Stimulated activated CD4-positive, alpha-beta T cell treated with anti-CD3 and anti-CD28 coated beads, Interleukin-2, amount 100 ng/mL, for 48 hours (primary cell): ENCODE data around the gene KLHL36.
"Not testable (repeated sequence)": the region's sequence is repeated elsewhere in the genome, so short reads cannot be mapped to it uniquely, and the experiment has no call there.

ENCODE experiments used
- DNase-seq, 2 donors: peaks; one replicate each; pipeline ENCODE4 v3.0.0-alpha.2; 2020

Gene KLHL36

DNA sequence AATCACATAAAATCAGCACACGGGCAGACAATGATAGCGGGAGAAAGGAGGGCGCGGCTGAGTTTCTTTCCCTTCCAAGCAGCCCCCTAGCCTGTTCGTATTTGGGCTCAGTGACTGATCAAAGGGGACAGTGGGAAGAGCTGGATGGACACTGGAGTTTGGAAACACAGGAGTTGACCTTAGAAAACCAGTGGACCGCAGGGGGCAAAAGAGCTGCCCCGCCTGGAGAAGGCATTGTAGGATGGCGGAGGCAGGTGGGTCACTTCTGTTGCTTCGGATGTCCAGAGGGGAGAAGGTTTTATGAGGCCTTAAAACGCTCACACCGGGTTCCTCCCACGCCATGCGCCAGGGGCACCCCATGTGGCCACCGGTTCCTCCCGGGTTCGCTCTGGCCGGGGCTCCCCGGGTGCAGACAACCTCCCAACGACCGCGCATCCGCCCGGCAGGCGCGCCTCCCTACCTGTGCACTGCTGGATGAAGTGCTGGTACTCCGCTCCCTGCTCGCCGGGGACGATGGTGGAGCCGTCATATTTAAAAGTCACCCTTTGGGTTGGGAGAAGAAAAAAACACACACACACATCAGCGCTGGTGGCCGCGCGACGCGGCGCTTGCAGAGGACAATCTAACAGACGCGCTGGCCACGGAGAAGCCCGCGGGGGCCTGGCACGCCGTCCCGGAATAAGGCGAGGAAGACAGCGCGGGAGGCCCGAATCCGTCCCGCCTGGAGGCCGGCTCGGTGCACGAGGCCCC lies 31.1 kb upstream of the KLHL36 start:
- DNase-seq: peak in 1 of 2 donors; percentile 54

DNA sequence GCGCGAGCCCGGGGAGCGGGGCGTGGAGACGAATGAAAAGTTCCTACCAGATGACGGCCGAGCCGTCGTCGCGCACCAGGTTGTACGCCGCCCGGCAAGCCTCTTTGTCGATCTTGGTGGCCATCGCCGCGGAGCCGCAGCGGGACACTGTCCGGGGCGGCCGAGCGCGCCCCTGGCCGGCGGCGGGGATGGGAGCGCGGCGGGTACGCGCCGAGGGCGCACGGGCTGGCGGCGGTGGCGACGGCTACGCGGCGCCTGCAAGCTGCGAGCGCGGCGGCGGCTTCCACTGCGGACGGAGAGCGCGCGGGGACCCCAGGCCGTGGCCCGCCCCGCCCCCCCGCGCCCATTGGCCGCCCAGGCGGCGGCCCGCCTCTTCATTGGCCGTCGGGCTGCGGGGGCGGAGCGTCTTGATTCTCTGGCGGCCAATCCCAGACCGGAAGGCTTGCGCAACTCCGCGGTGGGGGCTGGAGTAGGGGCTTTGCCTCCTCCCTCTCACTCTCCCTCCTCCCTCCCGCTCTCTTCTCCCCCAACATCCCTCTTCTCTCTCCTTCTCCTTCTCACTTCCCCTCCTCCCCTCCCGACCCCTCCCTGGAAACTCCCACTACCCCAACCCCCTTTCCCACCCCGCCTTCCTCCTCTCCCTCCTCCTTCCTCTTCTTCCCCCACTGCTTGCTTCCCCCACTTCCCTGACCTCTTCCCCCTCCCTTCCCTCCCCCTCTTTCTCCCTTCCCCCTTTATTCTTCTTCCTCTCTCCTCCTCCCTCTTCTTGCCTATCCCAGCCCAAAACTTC lies 30.3 kb upstream of the KLHL36 start, which contains the start of gene COTL1:
Gene COTL1, minus strand, starts transcription at position 288 of the 790 bp plus-strand sequence. Its CDS starts 164 bp downstream, at position 124.
- peak; percentile 91 to 92 for DNase-seq

DNA sequence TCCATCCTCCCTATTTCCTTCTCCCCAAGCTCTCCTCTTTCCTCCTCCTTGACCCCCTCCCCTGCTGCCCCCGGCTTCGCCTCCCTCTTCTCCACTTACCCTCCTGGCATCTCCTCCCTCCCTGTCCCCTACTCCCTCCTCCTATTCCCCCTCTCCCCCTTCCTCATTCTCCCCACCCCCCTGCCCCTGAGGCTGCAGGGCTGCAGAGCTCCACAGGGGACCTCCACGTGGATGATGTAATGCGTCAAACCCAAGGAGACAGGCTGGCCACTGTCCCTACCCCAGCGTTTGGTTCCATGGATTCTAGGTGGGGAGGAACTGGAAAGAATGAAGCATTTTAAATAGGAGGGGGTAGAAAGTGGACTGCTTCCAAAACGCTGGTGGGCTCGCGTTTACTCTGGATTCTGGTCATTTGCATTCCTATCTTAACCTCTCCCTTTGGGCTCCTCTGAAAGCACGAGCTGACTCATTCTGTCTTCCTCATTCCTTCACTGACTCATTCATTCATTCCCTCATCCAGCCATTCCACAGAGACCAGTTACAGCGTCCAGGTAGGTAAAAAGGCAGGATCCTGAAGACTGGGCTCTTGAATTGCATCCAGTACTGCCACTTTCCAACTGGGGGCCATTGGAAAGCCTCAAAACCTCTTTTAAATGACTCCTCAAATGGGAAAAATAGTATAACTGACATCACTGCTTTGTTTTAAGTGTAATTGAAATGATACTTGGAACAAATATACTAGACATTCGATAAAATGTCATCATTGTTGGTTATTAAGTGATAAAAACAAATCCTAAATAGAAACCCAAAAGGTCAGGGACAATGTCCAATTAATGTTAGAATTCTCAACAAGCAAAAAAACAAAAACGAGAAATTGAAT lies 29.5 kb upstream of the KLHL36 start:
- DNase-seq: no peak

DNA sequence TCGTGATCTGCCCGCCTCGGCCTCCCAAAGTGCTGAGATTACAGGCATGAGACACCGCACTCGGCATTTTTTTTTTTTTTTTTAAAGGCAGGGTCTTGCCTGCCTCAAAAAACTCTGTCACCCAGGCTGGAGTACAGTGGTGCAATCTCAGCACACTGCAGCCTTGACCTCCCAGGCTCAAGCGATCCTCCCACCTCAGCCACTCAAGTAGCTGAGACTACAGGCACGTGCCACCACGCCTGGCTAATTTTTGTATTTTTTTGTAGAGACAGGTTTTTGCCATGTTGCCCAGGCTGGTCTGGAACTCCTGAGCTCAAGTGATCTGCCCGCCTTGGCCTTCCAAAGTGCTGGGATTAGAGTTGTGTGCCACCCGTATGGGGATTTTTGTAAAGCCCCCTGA lies 27.4 kb upstream of the KLHL36 start:
- not testable (repeated sequence) for DNase-seq

DNA sequence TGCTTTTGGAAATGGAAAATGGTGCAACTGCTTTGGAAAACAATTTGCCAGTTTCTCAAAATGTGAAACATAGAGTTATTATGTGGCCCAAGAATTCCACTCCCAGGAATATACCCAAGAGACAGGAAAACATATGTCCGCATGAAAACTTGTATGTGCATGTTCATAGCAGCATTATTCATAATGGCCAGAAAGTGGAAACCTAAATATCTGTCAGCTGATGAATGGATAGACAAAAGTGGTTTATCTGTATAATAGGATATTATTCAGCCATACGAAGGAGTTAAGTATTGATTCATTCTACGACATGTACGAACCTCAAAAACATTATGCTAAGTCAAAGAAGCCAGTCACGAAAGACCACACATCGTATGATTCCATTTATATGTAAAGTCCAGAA lies 22.8 kb upstream of the KLHL36 start:
- DNase-seq: no peak

DNA sequence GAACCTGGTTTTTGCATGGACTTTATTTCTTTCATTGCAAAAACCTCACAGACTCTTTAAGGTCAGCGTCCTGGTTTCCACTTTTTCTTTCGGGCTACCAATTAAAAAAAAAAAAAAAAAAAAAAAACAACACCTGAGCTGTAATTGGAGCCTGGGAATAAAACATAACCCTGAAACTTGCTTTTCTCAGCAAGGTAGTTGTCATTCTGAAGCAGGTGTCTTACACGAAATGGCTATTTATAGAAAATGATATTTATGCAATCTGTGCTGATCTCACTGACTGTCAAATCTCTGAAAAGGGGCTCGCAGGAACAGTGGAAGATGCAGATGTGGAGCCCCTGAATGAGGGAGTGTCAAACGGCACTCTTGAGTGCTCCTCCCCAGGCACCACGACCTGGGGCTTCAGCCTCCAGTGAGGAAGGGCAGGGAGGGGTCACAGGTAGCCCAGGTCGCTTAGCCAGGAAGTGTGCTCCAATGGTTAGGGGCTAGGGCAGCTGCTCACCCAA lies 20.0 kb upstream of the KLHL36 start:
- DNase-seq: no peak

DNA sequence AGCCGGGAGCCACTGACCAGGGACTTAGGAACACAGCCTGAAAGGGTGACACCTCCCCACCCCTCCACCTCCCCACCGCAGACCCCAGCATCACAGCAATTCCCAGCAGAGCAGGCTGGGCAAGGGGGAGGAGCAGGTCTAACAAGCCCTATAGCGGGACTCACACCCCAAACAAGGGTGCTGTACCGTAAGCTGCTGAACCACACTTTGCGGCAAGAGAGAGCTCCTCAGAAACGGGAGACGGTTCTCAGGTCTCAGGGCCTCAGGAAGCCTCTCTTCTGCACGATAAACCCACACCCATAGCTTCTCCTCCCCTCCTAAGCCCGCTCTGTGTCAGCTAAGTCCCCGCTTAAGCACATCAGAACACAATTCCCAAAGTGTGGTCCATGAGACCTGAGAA lies 18.7 kb upstream of the KLHL36 start:
- no peak for DNase-seq

DNA sequence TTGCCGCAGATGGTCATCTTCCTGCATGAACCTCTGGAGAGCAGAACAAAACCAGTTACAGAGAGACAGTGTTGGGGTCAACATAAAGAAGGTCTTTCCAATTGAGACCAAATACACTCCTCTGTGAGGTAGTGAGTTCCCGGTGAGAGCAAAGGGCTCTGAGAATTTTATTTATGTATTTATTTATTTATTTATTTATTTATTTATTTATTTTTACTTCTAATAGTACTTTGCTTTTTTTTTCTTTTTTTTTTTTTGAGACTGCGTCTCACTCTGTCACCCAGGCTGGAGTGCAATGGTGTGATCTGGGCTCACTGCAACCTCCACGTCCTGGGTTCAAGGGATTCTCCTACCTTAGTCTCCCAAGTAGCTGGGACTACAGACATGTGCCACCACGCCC lies 18.3 kb upstream of the KLHL36 start:
- DNase-seq: no peak

DNA sequence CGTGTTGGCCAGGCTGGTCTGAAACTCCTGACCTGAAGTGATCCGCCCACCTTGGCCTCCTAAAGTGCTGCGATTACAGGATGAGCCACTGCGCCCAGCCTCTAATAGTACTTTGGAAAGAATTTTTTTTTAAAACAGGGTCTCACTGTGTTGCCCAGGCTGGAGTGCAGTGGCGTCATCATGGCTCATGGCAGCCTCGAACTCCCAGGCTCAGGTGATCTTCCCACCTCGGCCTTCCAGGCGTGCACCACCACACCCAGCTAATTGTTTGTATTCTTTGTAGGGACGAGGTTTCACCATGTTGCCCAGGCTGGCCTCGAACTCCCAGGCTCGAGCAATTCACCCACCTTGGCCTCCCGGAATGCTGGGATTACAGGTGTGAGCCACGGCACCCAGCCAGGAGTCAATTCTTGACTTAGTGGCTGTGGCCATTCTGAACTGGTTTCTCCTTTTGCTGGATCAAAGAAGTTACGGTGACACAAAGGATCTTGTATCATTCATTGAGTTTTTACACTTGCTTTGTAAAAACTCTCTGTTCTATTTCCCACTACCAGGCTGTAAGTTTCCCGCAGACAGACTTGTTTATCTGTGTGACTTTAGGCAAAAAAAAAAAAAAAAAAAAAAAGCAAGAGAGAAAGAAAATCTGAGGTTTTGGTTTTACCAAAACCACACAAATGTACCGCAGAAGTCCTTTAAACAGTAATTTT lies 17.7 kb upstream of the KLHL36 start:
- no peak for DNase-seq

DNA sequence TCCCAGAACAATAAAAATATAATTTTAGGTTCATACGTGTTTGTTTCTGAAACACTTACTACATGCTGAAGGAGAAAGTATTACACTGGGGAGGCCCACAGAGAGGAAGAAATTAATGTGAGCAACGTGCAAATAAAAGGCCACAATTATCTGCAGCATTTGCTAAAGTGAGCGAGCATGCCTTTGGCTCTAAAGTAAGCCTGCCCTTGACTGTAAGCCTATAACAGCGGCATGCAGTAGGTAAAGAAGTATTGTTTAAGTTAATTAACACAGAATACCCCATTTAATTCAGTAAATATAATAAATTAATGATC lies 17.2 kb upstream of the KLHL36 start:
- DNase-seq: no peak

DNA sequence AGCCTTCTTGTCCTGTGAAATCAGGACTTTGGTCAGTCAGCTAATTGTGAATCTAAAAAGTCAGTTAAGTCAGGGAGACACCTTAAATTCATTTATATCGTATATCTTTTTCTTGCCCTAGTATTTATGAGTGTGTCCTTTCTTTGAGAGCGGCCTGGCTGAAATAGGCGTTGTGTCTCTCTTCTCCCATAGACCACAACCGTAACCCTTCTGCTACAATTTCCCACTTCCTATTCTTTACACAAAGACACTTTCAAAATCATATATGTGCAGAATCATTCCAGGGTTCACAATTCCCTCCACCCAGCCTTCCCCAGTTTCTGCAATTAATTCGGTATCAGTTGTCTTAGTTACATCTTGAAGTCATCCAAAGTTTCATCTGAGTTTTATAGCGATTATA lies 16.4 kb upstream of the KLHL36 start:
- DNase-seq: no peak

DNA sequence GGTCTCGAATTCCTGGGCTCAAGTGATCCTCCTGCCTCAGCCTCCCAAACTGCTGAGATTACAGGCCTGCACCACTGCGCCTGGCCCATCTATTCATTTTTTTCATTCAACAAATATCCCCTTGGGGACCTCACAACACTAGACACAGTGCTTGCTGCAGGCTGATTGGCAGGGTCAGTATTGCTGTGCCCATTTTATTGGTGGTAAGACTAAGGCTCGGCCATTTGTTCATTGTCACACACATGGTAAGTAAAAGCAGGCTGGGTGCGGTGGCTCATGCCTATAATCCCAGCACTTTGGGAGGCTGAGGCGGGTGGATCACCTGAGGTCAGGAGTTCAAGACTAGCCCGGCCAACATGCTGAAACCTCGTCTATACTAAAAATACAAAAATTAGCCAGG lies 15.4 kb upstream of the KLHL36 start:
- DNase-seq: not testable (repeated sequence)

DNA sequence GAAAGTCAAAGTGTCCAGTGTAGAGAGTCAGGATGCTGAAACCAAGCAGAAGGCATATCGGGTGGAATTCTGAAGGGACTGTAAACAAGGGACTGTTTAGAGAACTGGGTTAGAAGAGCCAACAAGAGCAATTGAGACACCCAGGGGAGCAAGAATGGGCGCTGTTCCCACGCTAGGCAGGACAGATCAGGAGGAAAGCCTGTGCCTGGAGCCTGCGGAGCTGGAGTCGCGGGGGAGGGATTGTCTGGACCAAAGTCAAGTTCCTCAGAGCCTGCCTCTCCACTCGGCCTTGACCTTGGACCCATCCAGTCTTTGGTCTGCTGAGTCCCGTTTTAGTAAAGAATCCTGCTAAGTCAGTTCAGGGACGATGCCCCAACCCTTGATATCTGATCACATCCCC lies 14.7 kb upstream of the KLHL36 start:
- no peak for DNase-seq

DNA sequence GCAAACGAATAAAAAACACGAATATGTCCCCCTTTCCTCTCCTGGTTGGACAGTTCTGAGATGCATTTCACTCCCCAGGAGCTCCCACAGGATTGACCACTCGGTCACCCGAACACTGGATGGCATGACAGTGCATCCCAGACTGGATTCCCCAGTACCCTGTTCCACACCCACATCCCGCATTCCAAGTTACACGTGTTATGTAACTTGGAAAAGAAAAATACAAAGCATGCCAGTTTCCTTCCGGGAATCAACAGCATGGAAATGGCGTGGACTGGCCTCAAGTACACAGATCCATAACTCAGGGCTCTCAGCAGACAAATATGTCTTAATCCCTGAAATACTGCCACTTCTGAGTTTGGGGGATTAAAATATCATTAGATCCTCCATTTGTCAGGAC lies 12.6 kb upstream of the KLHL36 start:
- no peak for DNase-seq

DNA sequence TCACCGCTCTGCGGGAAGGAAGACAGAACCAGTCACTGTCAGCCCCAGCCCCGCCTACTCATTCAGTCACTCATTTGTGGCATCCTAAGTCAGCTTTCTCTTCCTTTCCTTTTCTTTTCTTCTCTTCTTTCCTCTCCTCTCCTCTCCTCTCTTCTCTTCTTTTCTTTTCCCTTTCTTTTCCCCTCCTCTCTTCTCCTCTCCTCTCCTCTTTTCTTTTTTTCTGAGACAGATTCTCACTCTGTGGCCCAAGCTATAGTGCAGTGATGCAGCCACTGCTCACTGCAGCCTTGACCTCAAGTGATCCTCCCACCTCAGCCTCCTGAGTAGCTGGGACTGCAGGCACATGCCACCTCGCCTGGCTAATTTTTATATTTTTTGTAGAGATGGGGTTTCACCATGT lies 10.6 kb upstream of the KLHL36 start:
- no peak for DNase-seq

DNA sequence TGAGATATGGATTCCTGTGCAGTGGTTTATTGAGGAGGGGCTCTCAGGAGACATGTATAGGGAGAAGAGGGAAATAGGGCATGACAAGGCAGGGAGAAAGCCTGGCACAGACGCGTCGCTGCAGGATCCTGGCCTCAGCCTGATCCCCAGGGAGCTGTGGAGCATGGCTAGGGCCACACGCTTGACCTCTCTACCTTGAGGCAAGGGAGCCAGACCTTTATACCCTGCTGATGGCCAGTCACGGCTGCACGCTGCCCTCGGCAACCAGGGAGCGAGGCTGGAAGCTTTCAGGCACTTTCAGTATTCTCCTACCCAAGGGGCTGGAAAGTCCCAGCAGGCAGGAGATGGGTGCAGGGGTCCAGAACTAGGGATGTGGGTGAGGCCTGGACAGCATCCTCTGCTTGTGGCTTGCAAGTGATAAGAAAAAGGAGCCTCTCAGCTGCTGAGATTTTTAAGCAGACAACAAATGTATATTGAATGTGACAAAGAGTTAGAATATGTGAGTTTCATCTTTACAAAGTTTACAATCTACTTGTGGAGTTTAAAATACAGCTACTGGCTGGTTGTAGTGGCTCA lies 10.0 kb upstream of the KLHL36 start:
- DNase-seq: no peak

DNA sequence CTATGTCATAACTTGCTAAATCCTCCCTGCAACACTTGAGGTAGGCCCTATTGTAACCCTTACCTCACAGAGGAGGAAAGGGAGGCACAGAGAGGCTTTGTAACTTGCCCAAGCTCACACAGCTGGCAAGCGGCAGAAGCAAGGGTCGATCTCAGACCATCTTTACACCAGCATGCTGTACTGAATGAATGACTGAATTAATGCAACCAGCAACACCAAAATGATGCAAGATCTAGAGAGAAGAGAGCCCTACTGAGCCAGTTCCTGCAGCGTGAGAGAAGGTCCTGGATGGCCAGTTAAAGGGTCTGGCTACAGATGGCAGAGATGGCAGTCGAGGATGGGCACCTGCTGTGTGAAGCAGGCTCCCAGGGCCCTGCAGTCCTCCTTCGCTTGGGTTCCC lies 8.2 kb upstream of the KLHL36 start:
- DNase-seq: no peak

DNA sequence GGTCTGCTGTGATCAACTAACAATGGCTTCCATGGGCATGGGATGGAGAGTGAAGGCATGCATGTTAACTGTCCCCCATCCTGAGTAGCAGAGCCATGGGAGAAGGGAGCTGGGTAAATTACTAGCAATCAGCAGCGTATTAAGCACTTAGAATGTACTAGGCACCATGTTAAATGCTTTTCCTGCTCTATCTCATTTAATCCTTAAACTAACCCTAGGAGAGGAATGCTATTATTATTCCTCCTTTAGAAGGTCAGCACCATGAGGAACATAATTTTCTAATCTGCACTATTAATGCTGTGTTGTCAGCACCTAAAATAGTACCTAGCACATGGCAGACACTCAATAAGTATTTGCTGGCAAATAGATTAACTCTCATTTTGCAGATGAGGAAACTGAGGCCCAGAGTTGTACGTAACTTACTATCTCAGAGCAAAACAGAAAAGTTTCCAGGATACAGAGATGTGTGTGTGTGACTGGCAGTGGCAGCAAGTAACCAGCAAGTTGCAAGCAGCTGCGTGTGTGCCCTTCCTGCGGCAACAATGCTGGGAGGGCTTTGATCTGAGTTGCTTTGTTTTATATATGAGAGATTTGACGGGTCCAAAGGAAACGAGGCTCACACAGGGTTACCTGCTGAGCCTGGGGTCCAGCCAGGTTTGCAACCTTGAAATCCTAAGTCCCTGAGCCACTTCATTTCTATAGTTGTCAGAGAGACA lies 6.5 kb upstream of the KLHL36 start:
- DNase-seq: no peak

DNA sequence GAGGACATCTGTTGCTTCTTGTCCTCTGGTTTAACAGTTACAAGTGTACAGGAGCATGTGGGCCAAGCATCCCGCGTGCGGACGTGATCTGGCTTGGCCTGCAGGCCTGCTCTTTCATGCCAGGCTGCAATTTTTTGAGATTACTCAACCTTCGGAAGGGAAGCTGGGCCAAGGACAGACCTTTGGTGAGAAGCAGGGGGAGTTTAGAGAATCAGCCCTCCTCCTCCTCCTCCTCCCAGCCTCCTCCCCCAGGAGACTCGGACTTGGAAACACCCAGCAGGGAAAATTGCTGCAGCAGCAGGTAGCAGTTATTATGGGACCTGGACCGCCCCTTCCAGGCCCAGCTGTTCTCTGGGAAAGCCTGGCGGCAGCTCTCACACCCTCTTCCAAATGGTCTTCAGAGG lies 5.1 kb upstream of the KLHL36 start:
- DNase-seq: no peak

DNA sequence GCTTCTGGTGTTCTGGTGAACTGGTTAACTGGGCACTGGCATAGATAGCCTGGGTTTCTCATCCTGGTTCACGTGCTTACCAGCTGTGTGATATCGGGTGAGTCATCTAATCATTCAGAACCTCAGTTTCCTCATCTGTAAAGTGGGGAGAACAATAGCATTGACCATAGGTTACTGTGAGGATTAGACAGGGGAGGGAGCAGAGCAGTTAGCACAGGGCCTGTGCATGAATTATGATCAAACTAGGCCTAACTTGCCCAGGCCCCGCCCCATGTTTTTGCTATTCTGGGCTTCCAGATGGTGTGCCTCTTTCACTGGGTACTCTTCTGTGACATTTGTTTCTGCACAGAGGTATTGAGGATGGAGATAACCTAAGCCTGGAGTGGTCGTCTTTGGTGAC lies 4.6 kb upstream of the KLHL36 start:
- no peak for DNase-seq
